ELR (cell line): ENCODE data around the gene ATP1B3.
"Not testable (repeated sequence)": the region's sequence is repeated elsewhere in the genome, so short reads cannot be mapped to it uniquely, and the experiment has no call there.

Experiments
- DNase-seq: peaks from one replicate; pipeline ENCODE4 v3.0.0-alpha.2; 2015; ENCODE audit warnings: low read depth

The ATP1B3 gene

DNA sequence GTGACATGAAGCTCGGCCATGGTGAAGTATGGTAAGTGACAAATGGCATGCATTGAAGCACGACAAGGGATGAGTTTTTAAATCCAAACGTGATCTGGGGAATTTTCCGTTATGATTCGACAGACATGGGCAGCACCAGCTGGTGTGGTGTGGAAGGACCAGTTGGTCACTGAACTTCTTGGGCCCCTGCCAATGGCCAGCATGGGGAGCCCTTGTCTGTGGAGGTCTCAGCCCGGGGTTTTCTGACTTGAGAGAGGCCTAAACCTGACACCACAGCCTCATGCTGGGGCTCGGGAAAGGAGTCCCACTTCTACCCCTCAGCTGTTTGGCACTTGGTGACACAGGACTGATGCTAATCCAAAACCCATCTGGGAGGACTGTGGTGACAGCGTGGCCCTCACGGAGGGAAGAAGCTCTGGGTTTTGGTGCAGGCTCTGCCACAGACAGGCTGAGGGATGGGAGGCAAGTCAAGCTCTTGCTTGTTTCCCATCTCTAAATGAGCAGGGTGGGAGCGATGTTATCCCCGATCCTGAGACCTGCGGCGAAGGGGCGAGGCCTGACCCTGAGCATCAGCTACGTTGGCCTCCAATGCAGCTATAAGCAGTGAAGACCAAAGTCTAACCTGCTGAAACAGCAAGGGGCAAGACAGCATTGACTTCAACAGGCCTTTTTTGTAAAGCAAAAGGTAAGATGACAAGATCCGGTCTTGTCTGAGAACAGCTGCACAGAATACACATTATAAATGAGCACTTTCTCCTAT, 69.5 kb downstream of the ATP1B3 start:
- no peak for DNase-seq

- no peak for DNase-seq
Measured at GRCh38 chr3:141949399-141949798, 73.0 kb downstream of the ATP1B3 start.

DNA sequence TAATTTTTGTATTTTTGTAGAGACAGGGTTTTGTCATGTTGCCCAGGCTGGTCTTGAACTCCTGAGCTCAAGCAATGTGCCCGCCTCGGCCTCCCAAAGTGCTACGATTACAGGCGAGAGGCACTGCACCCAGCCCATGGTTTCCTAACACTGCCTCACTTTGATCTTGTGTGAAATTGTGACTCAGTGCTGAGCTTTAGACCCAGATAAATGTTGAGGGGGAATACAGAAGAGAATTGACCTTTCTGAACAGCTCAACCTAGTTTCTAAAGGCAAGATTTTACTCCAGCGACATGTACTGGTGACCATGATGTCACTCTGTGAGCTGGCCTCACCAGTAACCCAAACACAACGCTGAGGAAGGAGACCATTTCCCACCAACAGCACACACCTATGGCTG, 73.5 kb downstream of the ATP1B3 start:
- DNase-seq = no peak

DNA sequence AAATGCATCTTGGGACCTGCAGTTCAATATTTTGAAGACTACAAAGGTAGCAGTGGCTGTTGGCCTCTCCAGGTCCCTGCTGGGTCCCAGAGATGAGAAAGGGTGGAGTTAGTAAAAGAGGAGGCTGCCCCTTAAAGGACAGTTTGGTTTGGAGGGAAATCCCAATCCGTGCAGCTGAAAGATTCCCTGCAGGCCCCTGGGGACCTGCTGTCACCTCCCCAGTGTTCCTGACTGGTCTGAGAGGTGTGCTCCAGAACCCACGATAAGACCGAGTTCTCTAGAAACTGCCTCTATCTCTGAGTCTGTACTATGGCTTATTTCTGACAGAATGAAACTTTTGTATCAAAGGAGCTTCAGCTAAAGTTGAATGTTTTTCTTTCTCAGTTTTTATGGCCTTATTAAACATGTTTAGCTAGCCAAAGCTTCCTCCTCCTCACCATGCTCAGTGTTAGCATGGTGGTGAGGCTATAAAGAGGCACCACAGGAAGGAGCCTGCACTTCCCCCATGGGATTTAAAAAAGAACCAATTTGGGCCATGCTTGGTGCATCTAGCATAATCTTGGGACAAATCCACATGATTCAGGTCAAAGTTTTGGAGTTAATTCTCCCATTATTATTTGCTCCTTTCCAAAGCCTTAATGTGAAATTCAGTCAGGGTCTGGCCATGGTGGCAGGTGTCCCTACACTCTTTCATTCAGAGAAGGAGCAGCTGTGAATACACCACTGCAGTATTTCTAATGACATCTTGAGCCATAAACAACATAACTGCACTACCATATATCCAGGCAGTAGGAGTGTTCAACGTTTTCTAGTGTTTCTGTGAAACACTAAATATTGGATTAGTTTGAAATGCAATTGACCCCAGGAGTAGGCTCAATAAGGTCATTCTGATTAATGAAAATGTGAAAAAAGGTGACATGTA, 74.4 kb downstream of the ATP1B3 start:
- DNase-seq = no peak

GRCh38 chr3:141952611-141953010, 76.2 kb downstream of the ATP1B3 start:
- no peak for DNase-seq

- DNase-seq = peak; percentile 44
Measured at GRCh38 chr3:141955175-141955574, 78.7 kb downstream of the ATP1B3 start.

DNA sequence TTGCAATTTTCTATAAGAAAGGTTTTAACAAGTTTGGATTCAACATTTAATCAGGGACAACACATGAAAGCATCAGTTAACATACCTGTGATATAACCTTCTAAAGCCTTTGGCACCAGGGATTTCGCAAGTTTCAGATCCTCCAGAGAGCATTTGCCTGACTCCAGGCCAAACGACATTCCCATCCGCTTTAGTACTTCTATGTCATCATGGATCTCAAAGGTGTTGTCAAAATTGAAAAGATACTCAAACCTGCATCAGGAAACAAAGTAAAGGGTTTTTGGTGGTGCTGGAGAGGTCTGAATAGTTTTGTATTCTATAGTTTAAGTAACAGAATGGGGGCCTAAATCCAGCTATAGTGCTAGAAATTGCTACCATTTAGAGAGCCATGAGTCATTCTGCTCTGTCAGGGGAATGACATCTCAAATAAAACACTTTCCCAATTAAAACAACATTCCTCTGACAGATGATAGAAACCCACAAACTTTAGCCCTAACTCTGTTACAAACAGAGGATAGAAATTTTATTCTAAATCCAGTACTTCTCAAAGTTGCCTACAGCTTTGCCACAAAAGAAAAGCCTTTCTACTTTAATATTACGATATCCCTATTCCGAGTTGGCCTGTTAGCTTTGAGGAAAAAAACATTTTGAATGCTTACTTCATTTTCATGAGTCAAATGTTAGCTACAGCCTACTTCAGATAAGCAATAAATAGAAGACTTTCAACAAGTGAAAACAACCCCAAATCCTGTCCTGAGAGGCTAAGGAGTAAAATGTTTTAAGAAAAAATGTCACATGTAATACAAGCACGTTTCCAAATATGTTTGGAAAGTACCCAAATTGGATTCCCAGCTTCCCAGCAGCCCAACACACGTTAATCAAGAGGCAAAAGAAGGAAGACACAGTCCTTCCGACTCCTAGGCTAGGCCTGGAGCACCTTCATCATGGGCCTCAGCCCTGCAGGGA, 83.4 kb downstream of the ATP1B3 start:
- peak; percentile 86 for DNase-seq

GRCh38 chr3:141960731-141961130, 84.3 kb downstream of the ATP1B3 start:
- peak; percentile 65 for DNase-seq

DNA sequence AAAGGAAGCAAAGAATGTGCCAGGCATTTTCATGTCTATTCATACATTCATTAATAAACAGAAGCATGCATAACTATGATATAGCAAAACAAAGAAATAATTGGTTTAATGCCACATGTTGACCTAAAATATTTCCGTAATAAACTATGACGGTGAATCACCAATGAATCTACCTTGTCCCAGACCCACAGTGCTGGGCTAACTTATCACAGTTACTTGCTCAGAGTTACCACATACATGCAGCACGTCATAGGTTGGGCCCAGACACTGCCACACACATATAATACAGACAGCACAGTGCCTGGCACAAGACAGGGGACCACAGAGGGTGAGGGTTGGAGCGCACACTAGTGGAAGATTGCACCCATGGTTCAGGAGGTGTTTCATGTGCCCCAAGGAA, 86.9 kb downstream of the ATP1B3 start:
- peak; percentile 53 for DNase-seq

DNA sequence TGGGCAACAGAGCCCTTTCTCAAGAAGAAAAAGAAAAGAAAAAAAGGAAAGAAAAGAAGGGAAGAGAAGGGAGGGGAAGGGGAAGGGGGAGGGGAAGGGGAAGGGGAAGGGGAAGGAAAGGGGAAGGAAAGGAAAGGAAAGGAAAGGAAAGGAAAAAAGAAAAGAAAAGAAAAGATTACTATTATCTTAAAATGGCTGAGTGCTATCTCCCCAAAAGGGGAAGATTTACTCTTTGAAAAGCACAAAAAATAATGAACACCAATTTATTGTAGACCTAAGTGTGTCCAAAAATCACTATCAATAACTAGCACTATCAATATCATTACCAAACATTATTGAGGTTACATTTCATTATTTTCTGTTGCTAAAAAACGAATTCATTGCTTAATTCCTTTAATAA, 89.0 kb downstream of the ATP1B3 start:
- no peak for DNase-seq

- DNase-seq = no peak
Measured at GRCh38 chr3:141969711-141970110, 93.3 kb downstream of the ATP1B3 start.

DNA sequence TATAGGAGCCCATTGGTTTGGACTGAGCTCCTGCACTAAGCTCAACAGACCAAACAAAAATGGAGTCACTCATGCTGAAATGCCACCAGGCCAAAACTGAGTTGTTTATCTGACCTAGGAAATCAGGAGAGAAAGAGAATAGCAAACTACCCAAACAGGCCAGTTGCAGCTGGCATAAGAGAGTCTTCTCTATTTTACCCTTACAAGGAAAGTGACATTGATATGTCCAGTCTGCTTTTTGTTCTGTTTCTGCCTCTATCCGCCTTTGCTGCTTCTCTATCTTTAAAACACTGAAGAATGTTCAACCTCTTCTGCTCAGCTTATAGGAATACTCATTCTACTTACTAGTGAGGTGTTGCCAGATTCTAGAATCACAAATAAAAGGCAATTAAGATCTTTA, 95.1 kb downstream of the ATP1B3 start:
- DNase-seq = no peak

- DNase-seq = no peak
Measured at GRCh38 chr3:141972399-141972798, 96.0 kb downstream of the ATP1B3 start.

DNA sequence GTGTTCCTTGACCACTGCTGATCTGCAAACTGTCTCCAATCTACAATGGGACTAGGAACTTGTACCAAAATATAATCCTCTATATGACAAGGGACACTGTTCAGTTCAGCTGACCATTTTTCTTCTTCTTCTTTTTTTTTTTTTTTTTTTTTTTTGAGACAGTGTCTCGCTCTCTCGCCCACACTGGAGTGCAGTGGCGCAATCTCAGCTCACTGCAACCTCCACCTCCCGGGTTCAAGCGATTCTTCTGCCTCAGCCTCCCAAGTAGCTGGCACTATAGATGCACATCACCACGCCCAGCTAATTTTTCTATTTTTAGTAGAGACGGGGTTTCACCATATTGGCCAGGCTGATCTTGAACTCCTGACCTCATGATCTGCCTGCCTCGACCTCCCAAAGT, 98.3 kb downstream of the ATP1B3 start:
- DNase-seq = not testable (repeated sequence)
